ENCODE results near the gene NDUFS8. TPM values are rescaled to one million over a fixed set of nuclear protein-coding genes. Genes with fewer than 3 reads are reported as not detected.
A peak's percentile ranks its signal among the peaks of the same experiment; 100 is the strongest.

The NDUFS8 gene
- polyA plus RNA-seq, 3 donors, result 64.6 to 110 (median 109) TPM

DNA sequence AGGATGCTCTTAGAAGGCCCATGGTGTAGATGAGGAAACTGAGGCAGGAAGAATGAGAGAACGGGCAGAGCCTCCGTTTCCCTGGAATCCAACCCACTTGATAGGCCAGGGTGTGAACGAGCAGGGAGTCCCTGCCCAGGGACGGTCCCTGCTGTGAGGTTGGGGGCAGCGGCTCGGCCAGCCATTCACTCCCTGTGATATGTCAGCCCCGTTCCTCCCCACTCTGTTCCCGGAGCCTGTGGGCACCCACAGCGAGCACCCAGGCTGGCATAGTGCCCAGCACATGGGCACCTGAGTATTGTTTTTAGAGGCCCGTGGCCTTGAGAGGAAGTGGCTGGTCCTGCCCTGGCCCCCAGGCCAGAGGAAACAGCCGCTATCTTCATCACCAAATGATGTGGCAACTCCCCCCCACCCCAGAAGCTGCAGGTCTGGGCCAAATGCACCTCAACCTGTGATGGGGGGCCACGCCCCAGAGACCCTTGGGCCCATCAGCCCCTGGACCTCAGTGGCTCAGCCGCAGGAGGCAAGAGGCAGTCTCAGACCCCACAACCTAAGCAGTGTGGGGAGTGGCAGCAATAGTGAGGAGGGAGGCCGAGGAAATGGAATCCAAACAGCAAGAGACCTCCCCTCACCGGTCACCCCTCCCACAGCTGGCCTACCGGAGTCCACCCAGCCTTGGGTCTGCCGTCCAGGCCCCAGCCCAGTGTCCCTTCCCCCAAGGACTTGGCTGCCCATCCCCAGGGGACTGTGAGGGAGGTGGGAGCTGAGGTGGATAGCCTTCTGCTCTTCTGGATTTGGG is 18.2 kb upstream of the NDUFS8 start:
- DNase-seq (ENCODE audit: extremely low read depth in 1 of 11, low read depth in 9 of 11, low spot score in 4 of 11), result no peak

DNA sequence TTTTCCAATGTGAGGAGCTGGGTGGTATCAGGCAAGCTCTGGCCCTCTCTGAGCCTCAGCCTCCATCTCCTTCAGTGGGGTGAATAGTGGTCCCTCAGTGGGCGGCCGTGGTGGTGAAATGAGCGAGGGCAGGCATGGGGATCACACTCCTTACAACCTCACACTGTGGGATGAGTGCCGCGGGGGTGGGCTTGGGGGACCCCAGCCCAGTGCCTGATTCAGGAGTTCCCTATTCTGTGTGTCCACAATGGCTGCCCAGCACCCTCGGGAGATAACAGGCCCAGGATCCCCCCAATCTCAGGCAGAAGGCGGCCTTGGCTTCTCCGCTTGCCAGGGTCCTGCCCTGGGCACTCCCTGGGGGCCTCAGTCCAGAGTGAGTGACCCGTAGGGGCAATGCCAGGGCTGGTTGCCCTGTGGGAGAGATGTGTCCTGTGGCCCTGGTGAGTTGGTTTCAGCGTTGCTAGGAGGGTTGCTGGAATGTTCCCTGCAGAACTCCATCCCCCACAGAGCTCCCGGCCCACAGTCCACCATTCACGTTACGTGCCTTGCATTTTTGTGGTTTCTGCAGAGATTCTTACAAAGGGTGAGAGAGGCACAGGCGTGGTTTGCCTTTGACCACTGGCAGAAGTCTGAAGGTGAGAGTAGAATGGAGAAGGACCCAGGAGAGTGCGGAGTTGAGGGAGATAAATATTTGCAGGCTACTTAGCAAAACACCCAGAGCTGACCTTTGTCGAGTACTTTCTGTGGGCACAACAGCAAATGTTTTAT is 17.5 kb upstream of the NDUFS8 start:
- DNase-seq (ENCODE audit: extremely low read depth in 1 of 11, low read depth in 9 of 11, low spot score in 4 of 11), result peak in 1 of 11 donors; percentile 57

DNA sequence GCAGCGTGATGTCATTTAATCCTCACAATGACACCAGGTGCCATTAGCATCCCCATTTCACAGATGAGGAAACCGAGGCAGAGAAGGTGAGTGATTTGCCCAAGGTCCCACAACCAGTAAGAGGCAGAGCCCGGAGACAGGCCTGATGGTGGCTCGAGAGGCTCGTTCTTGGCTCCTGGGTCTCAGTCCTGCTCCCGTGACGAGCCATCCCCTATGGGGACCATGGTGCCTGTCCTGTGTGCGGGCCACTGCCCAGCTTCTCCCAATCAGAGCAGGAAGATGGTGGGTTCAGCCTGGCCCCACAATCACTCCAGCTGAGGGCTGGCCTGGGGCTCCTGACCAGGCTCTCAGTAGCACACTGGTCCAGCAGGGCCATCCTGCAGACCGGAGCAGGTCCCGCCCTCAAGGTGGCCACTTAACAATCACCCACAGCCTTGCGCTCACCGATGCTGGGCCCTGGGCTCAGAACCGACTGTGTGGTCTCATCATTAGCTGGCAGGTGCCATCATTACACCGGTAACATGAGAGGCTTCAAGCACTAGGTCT is 16.8 kb upstream of the NDUFS8 start:
- DNase-seq (ENCODE audit: extremely low read depth in 1 of 11, low read depth in 9 of 11, low spot score in 4 of 11), result no peak

DNA sequence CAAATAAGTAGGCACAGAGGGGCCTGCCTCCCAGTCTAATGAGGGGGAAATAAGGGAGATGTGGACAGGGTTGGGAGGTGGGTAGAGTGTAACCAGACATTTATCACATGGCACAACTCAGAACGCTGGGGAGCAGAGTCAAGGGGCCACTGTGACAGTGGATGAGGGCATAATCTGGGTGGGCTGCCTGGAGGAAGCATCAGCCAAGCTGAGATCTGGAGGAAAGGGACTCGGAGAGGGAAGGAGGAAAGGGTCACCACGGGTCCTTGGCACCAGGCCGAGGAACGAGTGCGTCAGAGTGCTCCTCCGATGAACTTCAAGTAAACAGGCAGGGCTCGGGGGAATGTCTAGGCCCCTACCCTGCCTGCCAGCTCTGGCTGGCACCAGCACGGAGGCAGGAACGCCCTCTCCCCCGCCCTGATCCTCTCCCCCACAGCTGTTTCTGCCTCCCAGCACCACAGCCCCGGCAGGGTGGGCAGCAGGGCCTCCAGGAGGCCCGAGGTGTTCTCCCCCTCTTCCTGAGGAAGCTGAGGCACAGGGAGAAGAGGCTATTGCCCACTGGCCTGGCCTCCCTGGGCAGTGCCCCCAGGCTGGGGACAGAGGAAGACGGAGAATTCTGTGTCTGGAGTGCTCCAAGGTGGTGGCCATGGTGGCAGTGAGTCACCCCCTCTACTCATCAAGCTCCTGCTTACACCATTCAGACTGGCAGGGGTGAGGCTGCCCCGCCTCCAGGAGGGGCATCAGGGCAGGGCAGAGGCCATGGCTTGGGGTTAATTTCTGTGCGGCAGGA is 16.1 kb upstream of the NDUFS8 start:
- no peak for DNase-seq (ENCODE audit: extremely low read depth in 1 of 11, low read depth in 9 of 11, low spot score in 4 of 11)

DNA sequence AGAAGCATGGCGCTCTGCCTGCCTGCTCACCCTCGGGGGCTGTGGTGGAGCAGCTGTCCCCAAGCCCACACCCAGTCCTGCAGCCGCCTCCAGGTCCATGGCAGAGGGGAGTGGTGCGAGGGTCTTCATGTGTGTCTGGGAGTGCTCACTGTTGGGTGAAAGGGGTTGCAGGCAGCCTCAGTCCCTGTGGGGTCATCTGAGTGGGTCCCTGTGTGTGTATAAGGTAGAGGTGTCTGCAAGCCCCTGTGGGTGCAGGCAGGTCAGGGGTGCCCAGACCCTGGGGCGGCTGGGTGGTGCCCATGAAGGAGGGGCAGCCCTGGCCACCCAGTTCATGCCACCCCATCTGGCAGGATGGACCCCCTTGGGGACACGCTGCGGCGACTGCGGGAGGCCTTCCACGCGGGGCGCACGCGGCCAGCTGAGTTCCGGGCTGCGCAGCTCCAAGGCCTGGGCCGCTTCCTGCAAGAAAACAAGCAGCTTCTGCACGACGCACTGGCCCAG is 15.5 kb upstream of the NDUFS8 start:
- DNase-seq (ENCODE audit: extremely low read depth in 1 of 11, low read depth in 9 of 11, low spot score in 4 of 11), result no peak

DNA sequence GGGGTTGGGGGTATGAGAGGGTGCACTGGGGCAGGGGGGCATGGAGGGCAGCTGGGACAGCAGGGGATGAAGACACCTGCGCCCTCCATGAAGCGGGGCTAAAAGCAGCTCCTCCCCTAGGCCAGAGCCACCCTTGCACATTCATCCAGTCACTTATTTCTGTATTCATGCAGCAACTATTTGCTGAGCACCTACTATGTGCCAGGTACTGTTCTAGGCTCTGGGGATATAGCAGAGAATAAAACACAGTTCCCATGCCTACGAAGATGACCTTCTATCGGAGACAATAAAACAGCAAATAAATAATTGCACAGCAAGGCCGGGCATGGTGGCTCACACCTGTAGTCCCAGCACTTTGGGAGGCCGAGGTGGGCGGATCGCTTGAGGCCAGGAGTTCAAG is 15.0 kb upstream of the NDUFS8 start:
- no peak for DNase-seq (ENCODE audit: extremely low read depth in 1 of 11, low read depth in 9 of 11, low spot score in 4 of 11)

DNA sequence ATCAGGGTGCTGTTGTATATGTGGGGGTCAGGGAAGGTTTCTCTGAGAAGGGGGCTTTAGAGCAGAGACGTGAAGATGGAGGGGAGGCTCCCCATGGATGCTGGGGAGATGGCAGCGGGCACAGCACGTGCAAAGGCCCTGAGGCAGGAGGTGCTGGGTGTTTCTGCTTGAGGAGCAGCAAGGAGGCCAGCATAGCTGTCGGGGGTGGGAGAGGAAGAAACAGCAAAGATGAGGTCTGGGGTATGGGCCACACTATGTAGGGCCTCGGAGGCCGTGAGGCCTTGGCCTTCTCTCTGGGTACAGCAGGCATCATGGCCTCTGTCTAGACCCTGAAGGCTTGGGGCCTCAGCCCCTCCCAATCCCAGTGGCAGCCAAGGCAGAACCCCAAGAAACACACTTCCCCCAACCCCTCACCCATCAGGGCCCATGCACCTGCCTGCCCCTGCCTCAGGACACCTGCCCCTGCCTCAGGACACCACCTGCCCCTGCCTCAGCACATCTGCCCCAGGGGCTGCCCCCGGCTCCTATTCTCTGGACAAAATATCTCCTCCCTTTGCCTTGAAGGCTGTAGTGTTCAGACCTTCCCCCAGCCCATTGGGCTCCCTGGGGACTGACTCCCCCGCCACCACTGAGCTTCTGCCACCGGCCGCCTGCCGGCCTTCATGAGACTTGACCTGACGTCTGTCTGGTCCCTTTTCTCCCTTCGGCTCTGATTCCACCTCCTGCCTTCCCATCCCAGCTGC is 14.1 kb upstream of the NDUFS8 start:
- DNase-seq (ENCODE audit: extremely low read depth in 1 of 11, low read depth in 9 of 11, low spot score in 4 of 11), result no peak

DNA sequence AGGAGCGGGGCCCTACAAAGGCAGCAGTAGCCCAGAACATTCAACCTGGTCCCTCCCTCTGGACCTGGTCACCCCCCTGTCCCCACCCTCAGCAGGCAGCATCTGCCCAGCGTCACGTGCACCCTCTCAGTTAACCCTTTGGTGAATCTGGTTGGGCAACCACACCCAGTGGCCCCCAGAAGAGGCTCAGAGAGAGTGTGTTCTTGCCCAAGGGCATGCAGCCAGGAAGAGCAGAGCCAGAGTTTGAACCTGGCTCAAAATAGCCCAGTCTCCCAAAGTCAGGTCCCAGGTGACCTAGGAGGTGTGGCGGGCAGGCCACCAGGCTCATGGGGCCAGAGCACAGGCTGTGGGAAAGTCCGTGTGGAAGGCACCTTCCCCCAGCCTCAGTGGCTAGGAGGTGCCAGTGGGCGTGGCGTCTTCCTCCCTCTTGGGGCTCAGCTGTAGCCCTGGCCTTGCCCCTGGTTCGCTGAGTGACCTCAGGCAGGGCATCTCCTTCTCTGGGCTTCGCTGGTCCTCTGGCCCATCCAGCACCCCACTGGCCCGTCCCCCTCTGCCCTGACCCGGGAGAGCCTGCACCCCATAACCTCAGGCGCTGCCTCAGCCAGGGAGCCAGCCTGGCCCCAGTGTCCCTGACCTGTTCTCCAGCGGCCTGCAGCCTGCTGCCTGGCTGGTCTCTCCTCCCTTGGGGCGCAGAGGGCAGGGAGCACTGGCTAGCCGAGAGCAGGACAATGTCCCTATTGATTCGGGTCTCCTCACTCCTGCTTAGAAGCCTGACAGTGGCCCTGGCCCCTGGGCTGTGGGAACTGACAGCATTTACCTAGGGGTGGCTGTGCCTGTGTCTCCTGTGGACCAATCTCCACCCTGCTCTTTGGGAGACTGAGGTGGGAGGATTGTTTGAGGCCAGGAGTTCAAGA is 13.3 kb upstream of the NDUFS8 start:
- DNase-seq (ENCODE audit: extremely low read depth in 1 of 11, low read depth in 9 of 11, low spot score in 4 of 11), result no peak

DNA sequence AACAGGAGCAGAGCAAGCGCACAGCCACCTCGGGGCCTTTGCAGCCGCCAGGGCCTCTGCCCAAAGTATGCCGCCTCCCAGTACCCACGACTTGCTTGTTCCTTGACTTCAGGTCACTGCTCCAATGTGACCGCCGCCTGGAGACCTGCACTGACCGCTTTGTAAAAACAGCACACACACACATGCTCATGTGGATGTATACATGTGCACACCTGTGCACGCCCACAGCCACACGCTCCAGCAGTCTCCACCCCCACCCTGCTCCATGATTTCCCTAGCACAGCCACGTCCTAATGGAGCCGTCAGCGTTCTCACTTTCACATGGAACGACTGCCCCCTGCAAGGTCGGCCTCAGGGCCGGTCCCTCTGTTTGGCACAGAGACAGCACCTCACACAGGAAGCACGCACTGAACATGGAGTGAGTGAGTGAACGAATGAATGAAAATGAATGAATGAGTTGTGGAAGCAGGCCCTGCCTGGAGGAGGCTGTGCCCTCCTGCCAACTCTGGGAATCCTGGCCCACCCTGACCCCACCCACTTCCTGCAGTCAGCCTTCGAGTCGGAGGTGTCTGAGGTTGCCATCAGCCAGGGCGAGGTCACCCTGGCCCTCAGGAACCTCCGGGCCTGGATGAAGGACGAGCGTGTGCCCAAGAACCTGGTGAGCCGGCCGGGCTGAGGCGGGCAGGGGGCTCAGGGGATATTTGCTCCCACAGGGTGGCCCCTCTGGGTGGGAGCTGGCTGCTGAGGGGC is 12.3 kb upstream of the NDUFS8 start:
- no peak for DNase-seq (ENCODE audit: extremely low read depth in 1 of 11, low read depth in 9 of 11, low spot score in 4 of 11)

DNA sequence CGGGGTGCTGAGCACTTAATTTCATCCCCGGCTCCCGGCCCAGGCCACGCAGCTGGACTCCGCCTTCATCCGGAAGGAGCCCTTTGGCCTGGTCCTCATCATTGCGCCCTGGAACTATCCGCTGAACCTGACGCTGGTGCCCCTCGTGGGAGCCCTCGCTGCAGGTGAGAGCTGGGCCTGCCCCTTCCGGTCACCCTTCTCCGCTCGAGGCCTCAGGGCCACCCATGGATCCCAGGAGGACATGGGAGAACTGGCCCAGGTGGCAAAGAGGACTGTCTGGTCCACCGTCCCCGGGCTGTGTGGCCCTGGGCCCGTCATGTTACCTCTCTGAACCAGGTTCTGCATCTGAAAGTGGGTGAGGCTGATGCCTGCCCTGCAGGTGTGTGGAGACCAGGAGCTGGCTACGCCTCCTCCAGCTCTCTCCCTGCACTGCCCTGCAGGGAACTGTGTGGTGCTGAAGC is 11.7 kb upstream of the NDUFS8 start:
- no peak for DNase-seq (ENCODE audit: extremely low read depth in 1 of 11, low read depth in 9 of 11, low spot score in 4 of 11)

DNA sequence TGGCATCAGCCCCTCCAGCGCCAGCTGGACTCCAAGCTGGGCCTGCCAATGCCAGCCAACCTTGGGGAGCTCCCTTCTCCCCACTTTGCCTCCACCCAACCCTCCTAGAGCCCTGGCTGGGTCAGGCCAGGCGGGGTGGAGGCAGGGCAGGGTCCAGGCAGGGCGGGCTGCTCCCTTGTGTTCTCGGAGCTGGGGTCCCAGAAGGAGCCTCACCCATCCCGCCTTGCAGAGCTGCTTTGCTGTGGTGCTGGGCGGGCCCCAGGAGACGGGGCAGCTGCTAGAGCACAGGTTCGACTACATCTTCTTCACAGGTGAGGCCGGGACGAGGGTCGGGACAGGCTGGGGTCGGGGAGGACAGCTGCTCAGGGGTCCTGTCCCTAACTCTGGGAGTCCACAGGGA is 11.0 kb upstream of the NDUFS8 start:
- DNase-seq (ENCODE audit: extremely low read depth in 1 of 11, low read depth in 9 of 11, low spot score in 4 of 11), result no peak

DNA sequence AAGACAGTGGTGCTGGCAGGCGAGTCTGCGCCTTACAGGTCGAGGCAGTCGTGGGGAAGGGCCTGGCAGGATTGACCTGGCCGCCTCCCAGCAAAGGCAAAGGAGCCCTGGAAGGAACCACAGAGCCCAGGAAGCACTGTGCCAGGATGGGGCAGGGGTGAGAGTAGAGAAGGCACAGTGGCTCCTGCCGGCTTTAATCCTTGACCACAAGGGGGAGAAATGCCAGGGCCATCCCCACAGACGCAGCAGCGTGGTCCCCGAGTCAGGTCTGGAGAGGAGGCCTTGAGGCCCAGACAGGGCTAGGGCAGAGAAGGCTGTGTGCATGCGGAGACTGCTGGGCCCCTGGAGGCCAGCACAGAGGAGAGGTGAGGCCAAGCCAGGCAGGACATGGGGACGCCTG is 9.9 kb upstream of the NDUFS8 start:
- DNase-seq (ENCODE audit: extremely low read depth in 1 of 11, low read depth in 9 of 11, low spot score in 4 of 11), result no peak

DNA sequence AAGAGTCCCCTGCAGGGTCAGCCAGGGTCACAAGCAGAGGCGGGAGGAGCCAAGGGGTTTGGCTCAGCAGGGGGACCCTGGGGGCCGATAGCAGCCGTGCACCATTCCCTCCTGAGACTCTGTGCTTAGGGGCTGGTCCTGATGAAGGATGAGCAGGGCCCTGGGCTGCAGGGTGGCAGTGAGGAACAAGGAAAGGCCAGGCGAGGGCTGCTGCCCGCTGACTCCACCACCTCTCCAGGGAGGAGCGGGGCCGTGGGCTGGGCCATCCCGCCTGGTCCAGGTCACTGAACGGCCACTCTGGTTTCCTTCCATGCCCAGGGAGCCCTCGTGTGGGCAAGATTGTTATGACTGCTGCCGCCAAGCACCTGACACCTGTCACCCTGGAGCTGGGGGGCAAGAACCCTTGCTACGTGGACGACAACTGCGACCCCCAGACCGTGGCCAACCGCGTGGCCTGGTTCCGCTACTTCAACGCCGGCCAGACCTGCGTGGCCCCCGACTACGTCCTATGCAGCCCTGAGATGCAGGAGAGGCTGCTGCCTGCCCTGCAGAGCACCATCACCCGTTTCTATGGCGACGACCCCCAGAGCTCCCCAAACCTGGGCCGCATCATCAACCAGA is 9.2 kb upstream of the NDUFS8 start:
- no peak for DNase-seq (ENCODE audit: extremely low read depth in 1 of 11, low read depth in 9 of 11, low spot score in 4 of 11)

DNA sequence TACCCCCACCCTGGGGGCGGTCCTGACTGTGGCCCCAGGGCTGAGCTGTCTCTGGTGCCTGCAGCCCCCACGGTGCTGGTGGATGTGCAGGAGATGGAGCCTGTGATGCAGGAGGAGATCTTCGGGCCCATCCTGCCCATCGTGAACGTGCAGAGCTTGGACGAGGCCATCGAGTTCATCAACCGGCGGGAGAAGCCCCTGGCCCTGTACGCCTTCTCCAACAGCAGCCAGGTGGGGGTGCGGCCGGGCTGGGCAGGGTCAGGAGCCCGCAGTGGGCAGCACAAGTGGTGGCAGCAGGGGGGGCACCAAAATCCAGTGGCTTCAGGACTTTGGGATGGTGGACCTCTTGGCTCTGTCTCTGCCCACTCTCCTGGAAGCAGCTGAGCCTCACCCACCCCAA is 8.0 kb upstream of the NDUFS8 start:
- no peak for DNase-seq (ENCODE audit: extremely low read depth in 1 of 11, low read depth in 9 of 11, low spot score in 4 of 11)

DNA sequence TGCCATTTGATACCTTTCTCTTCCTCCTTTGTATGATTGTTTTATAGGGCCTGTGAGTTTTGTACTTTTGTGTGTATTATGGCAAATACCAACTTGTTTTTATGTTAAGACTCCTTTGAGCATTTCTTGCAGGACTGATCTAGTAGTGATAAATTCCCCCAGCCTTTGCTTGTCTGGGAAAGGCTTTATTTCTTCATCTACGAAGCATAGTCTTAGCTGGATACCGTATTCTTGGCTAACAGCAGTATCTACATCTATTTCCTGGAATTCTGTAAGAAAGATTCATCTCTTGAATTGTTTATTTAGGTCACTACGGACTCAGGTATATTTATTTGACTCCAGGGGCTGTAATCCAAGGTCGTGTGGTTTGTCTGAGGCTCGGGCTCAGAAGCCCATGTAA is 6.0 kb upstream of the NDUFS8 start:
- no peak for DNase-seq (ENCODE audit: extremely low read depth in 1 of 11, low read depth in 9 of 11, low spot score in 4 of 11)

DNA sequence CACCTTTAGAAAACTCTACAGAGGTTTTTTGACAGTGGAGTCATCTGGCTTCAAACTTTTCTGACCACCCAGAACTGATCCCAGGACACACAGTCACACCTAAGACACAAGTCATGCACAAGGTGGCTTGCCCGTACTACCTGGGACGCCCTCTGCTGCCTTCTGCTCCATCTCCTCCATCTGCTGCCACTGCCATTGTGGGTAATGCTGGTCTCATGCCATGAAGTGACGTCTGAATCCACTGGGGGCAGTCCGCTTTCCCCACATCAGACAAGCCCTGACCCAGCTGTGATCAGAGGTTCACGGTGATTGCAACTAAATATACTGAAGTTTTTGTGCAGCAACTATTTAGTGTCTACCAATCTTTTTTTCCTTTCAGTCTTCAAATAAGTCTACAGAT is 5.4 kb upstream of the NDUFS8 start:
- no peak for DNase-seq (ENCODE audit: extremely low read depth in 1 of 11, low read depth in 9 of 11, low spot score in 4 of 11)

All from renal cortex interstitium (tissue), 11 donors.